HG03060 (cell line): ENCODE results near the gene ARHGEF4.

ENCODE experiments used
- ATAC-seq: cut with Tn5 transposase; IDR thresholded peaks from one replicate; pipeline ENCODE4 v1.9.1; 2021; ENCODE audit warnings: low read depth, moderate number of reproducible peaks; ENCODE audit not compliant: unreplicated experiment

Gene ARHGEF4

DNA sequence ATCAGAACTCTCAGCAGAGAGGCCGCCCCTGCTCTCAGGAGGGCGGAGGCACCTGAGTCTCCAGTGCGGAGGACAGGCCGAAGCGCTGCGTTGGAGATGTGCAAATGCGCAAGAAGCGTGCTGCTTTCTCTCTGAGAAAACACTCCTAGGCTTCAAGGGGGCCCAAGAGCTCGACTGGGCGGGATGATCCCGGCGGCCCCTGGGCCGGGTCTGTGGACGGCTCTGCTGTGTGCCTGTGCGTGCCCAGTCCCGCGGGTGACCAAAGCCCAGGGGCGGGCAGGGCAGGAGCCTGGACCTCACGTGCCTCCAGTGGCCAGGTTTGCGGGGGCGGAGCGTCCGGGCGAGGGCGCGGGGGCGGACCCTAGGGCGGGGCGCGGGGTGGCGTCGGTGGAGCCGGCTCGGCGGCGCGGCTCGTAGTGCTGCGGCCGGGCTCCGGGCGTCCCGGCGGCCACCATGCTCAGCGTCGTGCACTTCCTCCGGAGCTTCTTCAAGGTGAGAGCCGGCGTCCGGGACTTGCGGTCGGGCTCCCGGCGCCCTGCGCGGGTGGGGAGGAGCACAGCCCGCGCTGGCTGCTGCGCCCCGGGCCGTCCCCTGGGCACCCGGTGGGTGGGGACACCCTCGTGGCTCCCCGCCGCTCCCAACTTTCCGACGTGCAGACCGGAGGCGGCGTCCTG lies at the start of gene ARHGEF4:
ARHGEF4 (plus strand) TSS at position 414 of the 674 bp plus-strand sequence; CDS start at position 454, 40 bp downstream.
- no peak for ATAC-seq

DNA sequence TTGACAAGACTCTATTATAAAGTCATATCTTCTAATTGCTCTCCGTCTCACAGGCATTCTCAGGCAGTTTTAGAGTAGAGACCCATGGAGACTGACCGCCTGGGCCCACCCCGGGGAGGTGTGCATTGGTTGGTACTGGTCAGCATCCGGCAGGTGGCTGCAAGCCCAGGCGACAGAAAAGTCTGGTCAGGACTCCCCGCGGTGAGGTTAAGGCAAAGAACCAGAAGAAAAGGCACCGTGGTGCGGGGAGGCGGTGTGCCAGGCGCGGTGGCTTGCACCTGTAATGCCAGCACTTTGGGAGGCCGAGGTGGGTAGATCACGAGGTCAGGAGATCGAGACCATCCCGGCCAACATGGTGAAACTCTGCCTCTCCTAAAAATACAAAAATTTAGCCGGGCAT lies 48.9 kb upstream of the ARHGEF4 start:
- ATAC-seq = no peak

DNA sequence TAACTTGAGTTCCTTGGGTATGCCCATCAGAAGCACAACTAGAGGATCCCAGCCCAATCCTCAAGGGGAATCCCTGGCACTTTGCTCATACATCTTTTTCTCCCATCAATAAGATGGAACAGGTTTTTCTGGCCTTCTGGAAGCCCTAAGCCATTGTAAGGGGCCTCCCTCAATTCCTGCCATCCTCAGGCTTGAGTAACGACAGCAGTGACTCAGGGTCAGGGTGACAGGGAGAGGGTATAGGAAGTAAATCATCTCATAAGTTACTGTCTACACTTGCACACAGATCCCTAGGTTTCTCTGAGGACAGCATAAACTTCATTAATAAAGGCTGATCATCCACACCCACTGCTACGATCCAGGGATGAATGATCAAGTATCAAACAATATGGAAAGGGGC lies 46.4 kb upstream of the ARHGEF4 start:
- no peak for ATAC-seq

DNA sequence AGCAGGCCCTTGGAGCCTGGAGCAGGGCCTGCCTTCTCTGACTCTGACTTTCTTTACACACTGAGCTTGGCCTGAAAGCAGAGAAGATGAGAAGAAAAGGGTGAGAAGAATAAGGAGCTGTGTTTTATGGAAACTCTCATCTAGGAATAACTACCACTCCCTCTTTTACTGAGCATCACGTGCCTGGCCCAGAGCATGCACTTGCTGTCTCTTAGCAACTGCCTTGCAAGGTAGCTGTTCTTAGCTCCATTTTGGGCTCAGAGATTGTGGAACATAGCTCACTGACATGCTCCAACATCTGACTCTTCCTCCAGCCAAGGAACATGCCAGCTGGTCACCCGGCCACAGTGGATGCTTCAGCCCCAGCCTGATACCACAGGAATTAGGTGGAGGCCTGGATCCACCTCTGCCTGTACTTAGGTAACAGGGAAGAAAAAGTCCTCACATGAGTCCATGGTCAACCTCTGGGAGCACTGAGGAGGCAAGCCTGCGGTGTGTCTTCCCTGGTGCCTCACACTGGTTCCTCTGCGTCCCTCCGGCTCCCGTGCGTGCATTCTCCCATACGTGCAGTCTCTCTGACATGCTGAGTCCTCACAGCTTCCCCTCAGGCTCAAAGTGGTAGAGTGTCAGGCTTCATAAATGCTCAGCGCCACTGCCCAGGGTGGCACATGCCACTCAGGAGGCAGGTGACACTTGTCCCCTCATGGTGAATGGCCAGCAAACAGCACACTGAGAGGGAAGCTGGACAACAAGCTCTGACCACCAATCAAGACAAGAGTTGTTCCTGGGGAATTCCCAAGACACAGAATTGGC lies 45.7 kb upstream of the ARHGEF4 start:
- no peak for ATAC-seq

GRCh38 chr2:130791617-130791939 lies 45.1 kb upstream of the ARHGEF4 start:
- no peak for ATAC-seq

DNA sequence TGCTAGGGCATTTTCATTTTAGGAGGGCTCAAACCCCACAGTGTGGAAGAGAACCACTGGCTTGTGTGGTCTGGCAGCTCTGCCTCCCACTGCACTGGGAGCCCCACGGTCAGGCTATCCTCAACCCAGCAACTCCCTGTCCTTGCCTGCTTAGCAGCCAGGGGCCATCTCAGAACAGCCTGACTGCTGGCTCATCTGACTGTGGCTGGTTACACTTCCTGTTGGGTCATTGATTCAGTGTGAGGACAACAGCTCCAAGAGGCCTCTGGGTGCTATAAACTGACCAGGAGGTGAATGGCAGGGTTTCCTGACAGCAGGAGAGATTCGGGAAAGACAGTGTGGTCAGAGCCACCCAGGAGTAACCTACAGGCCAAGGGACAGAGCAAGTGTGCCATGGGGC lies 41.3 kb upstream of the ARHGEF4 start:
- no peak for ATAC-seq

DNA sequence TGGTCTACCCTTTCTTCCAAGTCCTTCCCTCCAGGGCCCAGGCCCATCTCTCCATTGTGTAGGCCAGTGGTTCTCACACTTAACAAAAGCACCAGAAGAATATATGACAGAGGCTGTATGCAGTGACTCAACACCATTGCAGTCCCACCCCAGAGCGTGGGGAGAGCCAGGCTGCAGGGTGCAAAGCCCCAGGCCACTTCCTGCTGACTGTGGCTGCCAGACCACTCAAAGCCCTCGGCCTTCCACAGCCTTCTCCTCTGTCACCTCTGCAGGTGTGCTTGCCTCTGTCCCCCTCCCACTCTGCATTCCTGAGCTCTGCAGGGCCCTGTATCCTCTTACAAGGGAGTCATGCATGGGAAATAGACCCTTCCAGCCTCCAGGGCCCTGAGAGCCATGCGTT lies 40.4 kb upstream of the ARHGEF4 start:
- ATAC-seq = no peak

GRCh38 chr2:130797493-130798435 lies 39.0 kb upstream of the ARHGEF4 start:
- peak; percentile 61 for ATAC-seq

- ATAC-seq = no peak
These were observed 38.1 kb upstream of the ARHGEF4 start for GRCh38 chr2:130798472-130799218.

DNA sequence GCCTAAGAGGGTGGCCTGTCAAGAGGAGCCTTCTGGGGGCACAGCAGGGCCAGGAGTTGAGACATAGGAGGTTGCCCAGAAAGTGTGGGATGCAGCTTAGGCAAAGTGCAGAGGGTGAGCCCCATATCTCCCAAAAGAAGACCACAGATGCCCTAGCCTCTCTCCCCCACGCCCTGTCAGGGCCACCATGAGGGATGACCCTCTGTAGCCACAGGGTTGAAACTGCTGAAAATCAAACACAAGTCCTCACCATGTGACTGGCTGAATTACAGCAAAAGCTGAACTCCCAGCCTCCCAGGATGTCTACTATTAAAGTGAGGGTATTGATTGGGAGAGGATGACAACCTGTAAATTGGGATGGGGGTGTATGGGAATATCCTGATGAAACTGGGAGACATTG lies 37.4 kb upstream of the ARHGEF4 start:
- ATAC-seq = no peak

- no peak for ATAC-seq
These were observed 31.1 kb upstream of the ARHGEF4 start for GRCh38 chr2:130805613-130806012.

GRCh38 chr2:130806370-130806769 lies 30.3 kb upstream of the ARHGEF4 start:
- ATAC-seq = no peak

- no peak for ATAC-seq
These were observed 28.9 kb upstream of the ARHGEF4 start for GRCh38 chr2:130807659-130808385.

DNA sequence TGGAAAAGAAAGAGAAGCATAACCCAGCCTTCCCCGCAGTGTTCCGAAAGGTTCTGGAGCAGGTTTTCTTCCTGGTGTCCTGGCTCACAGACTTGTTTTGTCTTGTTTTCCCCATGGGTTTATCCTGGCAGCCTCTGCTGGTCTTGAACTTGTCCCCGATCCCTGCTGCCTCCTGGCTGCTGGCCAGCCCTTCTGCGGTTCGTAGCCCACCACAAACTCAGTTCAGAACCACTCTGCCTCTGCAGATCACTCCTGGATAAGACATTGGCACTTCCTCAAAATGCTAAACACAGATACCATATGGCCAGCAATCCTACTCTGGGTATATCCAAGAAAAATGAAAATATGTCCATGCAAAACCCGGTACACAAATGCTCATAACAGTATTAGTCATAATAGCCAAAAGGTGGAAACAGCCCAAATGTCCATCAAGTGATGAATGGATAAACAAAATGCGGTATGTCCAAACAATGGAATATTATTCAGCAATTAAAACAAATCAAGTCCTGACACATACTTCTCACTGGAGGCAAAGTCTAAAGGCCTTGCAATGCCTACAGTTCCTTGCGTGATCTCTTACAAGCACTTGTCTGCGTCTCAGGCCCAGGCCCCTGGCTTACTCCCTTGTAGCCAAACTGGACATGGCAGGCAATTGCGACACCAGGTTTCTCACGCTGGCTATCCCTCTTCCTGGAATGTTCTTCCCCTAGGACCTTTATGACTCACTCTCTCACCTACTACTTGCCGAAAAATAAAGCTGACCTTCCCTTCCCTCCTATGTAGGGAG lies 28.0 kb upstream of the ARHGEF4 start:
- no peak for ATAC-seq

GRCh38 chr2:130810490-130810889 lies 26.2 kb upstream of the ARHGEF4 start:
- no peak for ATAC-seq

DNA sequence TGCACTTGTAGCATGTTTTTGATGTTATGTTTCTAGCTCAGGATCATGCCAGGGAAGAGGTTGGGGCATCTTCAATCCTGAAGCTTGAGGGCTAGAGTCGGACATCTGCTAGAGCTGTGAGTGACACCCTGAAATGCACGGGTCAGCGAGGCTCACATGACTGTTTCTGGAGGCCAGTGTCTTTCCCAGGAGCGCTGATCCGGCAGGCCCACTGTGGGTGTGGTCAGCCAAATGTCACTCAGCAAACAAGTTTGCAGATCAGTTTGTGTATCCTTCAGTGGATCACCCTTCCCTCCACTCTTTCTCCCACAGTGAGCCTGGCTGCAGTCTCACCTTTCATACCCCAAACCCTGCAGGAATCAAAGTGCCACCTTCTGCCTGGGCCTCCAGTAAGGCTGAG lies 23.0 kb upstream of the ARHGEF4 start:
- no peak for ATAC-seq

DNA sequence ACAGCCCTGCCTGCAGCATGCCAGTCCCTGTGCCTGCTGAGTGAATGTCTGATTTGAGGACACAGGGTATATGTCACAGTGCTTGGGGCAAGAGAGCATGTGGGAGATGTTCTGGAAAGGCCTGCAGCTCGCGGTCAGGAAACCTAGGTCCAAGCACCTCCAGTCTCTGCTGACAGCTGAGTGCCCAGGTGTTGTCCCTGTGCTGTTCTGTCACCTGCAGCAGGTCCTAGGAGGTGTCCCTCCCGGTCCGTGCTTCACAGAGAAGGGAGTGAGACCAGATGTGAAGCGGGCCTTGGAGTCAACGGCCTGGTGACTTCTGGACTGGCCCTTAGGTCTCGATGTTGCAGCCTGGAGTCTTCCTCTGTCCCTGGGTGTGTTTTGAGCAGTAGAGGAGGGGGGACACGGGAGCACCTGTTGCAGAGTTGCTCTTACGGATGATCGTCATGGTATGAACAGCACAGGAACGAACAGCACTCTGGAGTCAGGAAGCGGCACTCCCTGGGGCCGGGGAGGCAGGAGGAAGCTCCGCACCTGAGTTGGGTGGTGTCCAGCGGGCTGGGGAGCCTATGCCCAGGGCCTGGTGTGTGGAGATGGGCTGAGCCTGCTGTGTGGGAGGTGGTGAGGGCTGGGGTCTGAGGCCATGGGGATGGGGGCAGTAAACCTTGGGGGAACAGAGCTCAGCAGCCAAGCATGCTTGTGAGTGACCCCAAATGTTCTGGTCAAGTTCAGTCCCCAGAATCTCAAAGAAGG lies 21.6 kb upstream of the ARHGEF4 start:
- no peak for ATAC-seq

GRCh38 chr2:130818809-130819208 lies 17.9 kb upstream of the ARHGEF4 start:
- ATAC-seq = no peak
